Endothelial cell of umbilical vein (primary cell): ENCODE results near the gene PDGFRB. TPM values are rescaled to one million over a fixed set of nuclear protein-coding genes. Genes with fewer than 3 reads are reported as not detected.

Source experiments
- BruUV-seq: library from RNA; stranded (reverse); fragments of 400-500 nt; replicated peaks from 2 replicates; lab custom pipeline; 2021; lab: Mats Ljungman, UMichigan
- CTCF ChIA-PET: fragments of 300-600, 350-600 bp; sonication (Branson Sonifier 250); formaldehyde crosslinking; loops from one replicate; lab custom pipeline; 2021; ENCODE audit warnings: antibody characterized with exemption, inconsistent platforms; lab: Charles Lee
- POLR2A ChIA-PET: fragments of 300-600, 350-600 bp; sonication (Branson Sonifier 250); formaldehyde crosslinking; loops from one replicate; lab custom pipeline; 2021; ENCODE audit warnings: antibody characterized with exemption, inconsistent platforms; lab: Charles Lee
- DNase-seq: peaks from one replicate; pipeline ENCODE4 v3.0.0-alpha.2; 2011; ENCODE audit warnings: low read depth, low spot score
- FAIRE-seq: peaks from 2 replicates; lab custom pipeline; 2011; peaks lifted over from hg19 to GRCh38; lab: Jason Lieb, UNC
- H2AFZ ChIP-seq: 2 replicates; pipeline ENCODE4 v1.6.0; 2012; ENCODE audit warnings: low read depth, low read length, control low read depth, inconsistent platforms
- H3K27ac ChIP-seq: 2 replicates; pipeline ENCODE4 v1.5.1; 2011; ENCODE audit warnings: low read depth, mild to moderate bottlenecking, control low read depth, low read length, moderate library complexity; ENCODE audit not compliant: insufficient read depth
- H3K27me3 ChIP-seq, 2 experiments: 2 replicates each; pipeline versions ENCODE4 v1.6.0 to v1.6.1; 2011; ENCODE audit warnings: low read length in 2 of 2, mixed read lengths in 1 of 2; ENCODE audit not compliant: control insufficient read depth in 2 of 2, insufficient read depth in 2 of 2
- H3K36me3 ChIP-seq, 2 experiments: 2 replicates in 1 of 2; 3 replicates in 1 of 2; pipeline ENCODE4 v1.5.1; 2011; ENCODE audit warnings: low read length in 2 of 2, mild to moderate bottlenecking in 1 of 2, moderate library complexity in 1 of 2; ENCODE audit not compliant: control insufficient read depth in 2 of 2, insufficient read depth in 2 of 2; ENCODE audit errors: extremely low read depth in 1 of 2
- H3K4me1 ChIP-seq: 3 replicates; pipeline ENCODE4 v1.5.1; 2011; ENCODE audit warnings: mild to moderate bottlenecking, low read length; ENCODE audit not compliant: control insufficient read depth, insufficient read depth; ENCODE audit errors: extremely low read depth
- H3K4me2 ChIP-seq: 2 replicates; pipeline ENCODE4 v1.6.1; 2011; ENCODE audit warnings: low read length, control low read depth, mixed read lengths; ENCODE audit not compliant: insufficient read depth
- H3K4me3 ChIP-seq, 3 experiments: fragments of 200-600 bp in 1 of 3; sonication (generic), shearing (Covaris generic) in 1 of 3; replicated peaks in 1 of 3; 2 replicates each; pipeline ENCODE4 v1.5.1; 2011 to 2016; ENCODE audit warnings: control low read depth in 3 of 3, low read length in 3 of 3, mild to moderate bottlenecking in 2 of 3, inconsistent platforms in 1 of 3, low read depth in 1 of 3, moderate library complexity in 1 of 3; ENCODE audit not compliant: insufficient read depth in 1 of 3
- H3K79me2 ChIP-seq: 2 replicates; pipeline ENCODE4 v1.6.0; 2012; ENCODE audit warnings: low read length, inconsistent platforms; ENCODE audit not compliant: control insufficient read depth, insufficient read depth
- H3K9ac ChIP-seq: replicated peaks from 2 replicates; pipeline ENCODE3; 2011; ENCODE audit warnings: low read length, control low read depth; ENCODE audit not compliant: insufficient read depth; ENCODE audit errors: extremely low read depth
- H3K9me1 ChIP-seq: replicated peaks from 3 replicates; pipeline ENCODE4 v1.6.0; 2011; ENCODE audit warnings: mild to moderate bottlenecking, low read length; ENCODE audit not compliant: control insufficient read depth, insufficient read depth; ENCODE audit errors: extremely low read depth
- H3K9me3 ChIP-seq: replicated peaks from 2 replicates; pipeline ENCODE4 v1.5.1; 2012; ENCODE audit warnings: low read length, inconsistent platforms; ENCODE audit not compliant: control insufficient read depth, insufficient read depth
- H4K20me1 ChIP-seq: replicated peaks from 2 replicates; pipeline ENCODE3; 2011; ENCODE audit warnings: mild to moderate bottlenecking, low read length; ENCODE audit not compliant: control insufficient read depth, insufficient read depth; ENCODE audit errors: extremely low read depth
- EZH2 ChIP-seq: IDR thresholded peaks from 2 replicates; pipeline ENCODE4 v1.6.1; 2012; ENCODE audit warnings: borderline replicate concordance, low read depth, mild to moderate bottlenecking, moderate library complexity, low read length, inconsistent platforms; ENCODE audit not compliant: severe bottlenecking
- FOS ChIP-seq: IDR thresholded peaks from 2 replicates; pipeline ENCODE4 v1.6.1; 2011; ENCODE audit warnings: mild to moderate bottlenecking, low read length, moderate library complexity, borderline replicate concordance; ENCODE audit not compliant: insufficient read depth
- GATA2 ChIP-seq: IDR thresholded peaks from 2 replicates; pipeline ENCODE4 v1.7.0; 2011; ENCODE audit warnings: low read depth, mild to moderate bottlenecking, moderate library complexity, mixed read lengths, low read length; ENCODE audit not compliant: insufficient read length, insufficient read depth
- JUN ChIP-seq: IDR thresholded peaks from 2 replicates; pipeline ENCODE4 v1.6.1; 2011; ENCODE audit warnings: borderline replicate concordance, low read depth; ENCODE audit not compliant: insufficient read length, insufficient read depth
- MYC ChIP-seq: IDR thresholded peaks from one replicate; pipeline ENCODE4 v1.6.1; 2011; ENCODE audit warnings: mild to moderate bottlenecking, low read depth, low read length
- POLR2A ChIP-seq: IDR thresholded peaks from 2 replicates; pipeline ENCODE4 v1.6.1; 2012; ENCODE audit warnings: low read depth, mild to moderate bottlenecking, control low read depth, low read length
- POLR2AphosphoS5 ChIP-seq: IDR thresholded peaks from 2 replicates; pipeline ENCODE4 v1.6.1; 2012; ENCODE audit warnings: low read depth, mild to moderate bottlenecking, control low read depth, low read length, moderate library complexity; ENCODE audit not compliant: insufficient read depth
- dilution Hi-C: fragments of 300-500 bp; cut with MboI; formaldehyde crosslinking; loops from one replicate; pipeline ENCODE4 v1.15.0; 2019; ENCODE audit warnings: low sequenced_read_pairs; ENCODE audit not compliant: extremely low pct_ligation_motif_present
- intact Hi-C: fragments of 100-400 bp; cut with micrococcal nuclease; formaldehyde crosslinking; loops from one replicate; pipeline ENCODE4 v1.10.0; 2022
- polyA plus RNA-seq, 4 experiments: library from polyadenylated mRNA; depleted of rRNA in 3 of 4; stranded (reverse) in 3 of 4; unstranded in 1 of 4; fragments of >200 nt; gene quantifications; 2 replicates each; pipeline versions ENCODE4 v1.2.1 to v1.2.3, GENCODE V29; 2011 to 2012; ENCODE audit warnings: missing spikeins in 1 of 4
- total RNA-seq: library from RNA; stranded (reverse); gene quantifications from 2 replicates; pipeline ENCODE4 v1.2.3, GENCODE V29; 2021
- TF ChIP-seq, protein P1 (sequence below), 2 donors: IDR thresholded peaks; 1 replicate in 1 of 2; 2 replicates in 1 of 2; pipeline ENCODE4 v1.5.1; 2011; ENCODE audit warnings: low read length in 2 of 2, mild to moderate bottlenecking in 2 of 2, moderate library complexity in 2 of 2, control low read depth in 1 of 2, inconsistent platforms in 1 of 2, low read depth in 1 of 2; ENCODE audit not compliant: insufficient read depth in 1 of 2; ENCODE audit errors: extremely low read depth in 1 of 2
- TF ChIP-seq, protein P2 (sequence below): IDR thresholded peaks from 2 replicates; pipeline ENCODE4 v1.6.1; 2011; ENCODE audit not compliant: insufficient read depth, insufficient read length

The PDGFRB gene
- total and polyA plus RNA-seq, 2 donors (not counting 3 experiments of a cell fraction or from before 2014, with no cell fraction given), result 1.4 to 1.7 TPM

- Histone ChIP-seq H2AFZ (no peak overlapping the region), H3K36me3 (no peaks in the 10 kb centered on the region), H3K9ac (no peak overlapping the region), H3K4me1 (peaks cover 6% of the 10 kb centered on the region), H3K79me2 (no peaks in the 10 kb centered on the region), H3K9me3 (no peaks in the 10 kb centered on the region), H3K27me3 (no peaks in the 10 kb centered on the region), H3K27ac (no peak overlapping the region), H3K4me3 (no peak overlapping the region), H3K4me2 (no peak overlapping the region), H4K20me1 (no peaks in the 10 kb centered on the region), H3K9me1 (no peaks in the 10 kb centered on the region)
- no peak for DNase-seq
- TF ChIP-seq GATA2 (no peak), EZH2 (no peak), FOS (no peak), POLR2AphosphoS5 (no peak), POLR2A (no peak), JUN (no peak), MYC (no peak)
- TF ChIP-seq, protein P1, sequence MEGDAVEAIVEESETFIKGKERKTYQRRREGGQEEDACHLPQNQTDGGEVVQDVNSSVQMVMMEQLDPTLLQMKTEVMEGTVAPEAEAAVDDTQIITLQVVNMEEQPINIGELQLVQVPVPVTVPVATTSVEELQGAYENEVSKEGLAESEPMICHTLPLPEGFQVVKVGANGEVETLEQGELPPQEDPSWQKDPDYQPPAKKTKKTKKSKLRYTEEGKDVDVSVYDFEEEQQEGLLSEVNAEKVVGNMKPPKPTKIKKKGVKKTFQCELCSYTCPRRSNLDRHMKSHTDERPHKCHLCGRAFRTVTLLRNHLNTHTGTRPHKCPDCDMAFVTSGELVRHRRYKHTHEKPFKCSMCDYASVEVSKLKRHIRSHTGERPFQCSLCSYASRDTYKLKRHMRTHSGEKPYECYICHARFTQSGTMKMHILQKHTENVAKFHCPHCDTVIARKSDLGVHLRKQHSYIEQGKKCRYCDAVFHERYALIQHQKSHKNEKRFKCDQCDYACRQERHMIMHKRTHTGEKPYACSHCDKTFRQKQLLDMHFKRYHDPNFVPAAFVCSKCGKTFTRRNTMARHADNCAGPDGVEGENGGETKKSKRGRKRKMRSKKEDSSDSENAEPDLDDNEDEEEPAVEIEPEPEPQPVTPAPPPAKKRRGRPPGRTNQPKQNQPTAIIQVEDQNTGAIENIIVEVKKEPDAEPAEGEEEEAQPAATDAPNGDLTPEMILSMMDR (IDR thresholded peaks at IDR 0.05; ENCODE audit: extremely low read depth in 1 of 2, insufficient read depth in 1 of 2, low read depth in 1 of 2, low read length in 2 of 2), result no peak
- TF ChIP-seq, protein P2, sequence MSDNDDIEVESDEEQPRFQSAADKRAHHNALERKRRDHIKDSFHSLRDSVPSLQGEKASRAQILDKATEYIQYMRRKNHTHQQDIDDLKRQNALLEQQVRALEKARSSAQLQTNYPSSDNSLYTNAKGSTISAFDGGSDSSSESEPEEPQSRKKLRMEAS, result no peak
- dilution Hi-C loops (no loop called here), intact Hi-C loops (no loop called here)
- no TSS peak for BruUV-seq
- POLR2A ChIA-PET, result no interaction called here
- no peak for FAIRE-seq
- CTCF ChIA-PET, result interaction anchor here (1.5 to 2.6 kb wide), 4 partner anchors 9 to 291 kb away, joined by 4 to 6 read pairs (median 4); partner anchors contain the start of gene PDGFRB
These were observed 10.8 kb downstream of the PDGFRB start for GRCh38 chr5:150144879-150145278.
